Stomach (tissue), 4 donors: ENCODE data around the gene PPT2.
"Not testable (repeated sequence)": the region's sequence is repeated elsewhere in the genome, so short reads cannot be mapped to it uniquely, and the experiment has no call there.

ENCODE experiments used
- EP300 ChIP-seq: sonication (generic); formaldehyde crosslinking; IDR thresholded peaks from one replicate; pipeline ENCODE4 v1.6.1; 2017; ENCODE audit warnings: antibody characterized with exemption
- POLR2A ChIP-seq, 4 donors: fragments of 450-650 bp; IDR thresholded peaks; one replicate each; pipeline ENCODE4 v1.6.1; 2016; ENCODE audit warnings: antibody characterized with exemption in 4 of 4, control low read depth in 2 of 4, mild to moderate bottlenecking in 1 of 4, moderate library complexity in 1 of 4
- TF ChIP-seq, protein P1 (sequence below), 7 experiments: fragments of 450-650 bp in 4 of 7; fragments of 200-600 bp in 3 of 7; sonication (generic) in 3 of 7; IDR thresholded peaks; one replicate each; pipeline ENCODE4 v1.5.1; 2016 to 2019; ENCODE audit warnings: antibody characterized with exemption in 7 of 7, control low read depth in 2 of 7, mild to moderate bottlenecking in 1 of 7

DNA sequence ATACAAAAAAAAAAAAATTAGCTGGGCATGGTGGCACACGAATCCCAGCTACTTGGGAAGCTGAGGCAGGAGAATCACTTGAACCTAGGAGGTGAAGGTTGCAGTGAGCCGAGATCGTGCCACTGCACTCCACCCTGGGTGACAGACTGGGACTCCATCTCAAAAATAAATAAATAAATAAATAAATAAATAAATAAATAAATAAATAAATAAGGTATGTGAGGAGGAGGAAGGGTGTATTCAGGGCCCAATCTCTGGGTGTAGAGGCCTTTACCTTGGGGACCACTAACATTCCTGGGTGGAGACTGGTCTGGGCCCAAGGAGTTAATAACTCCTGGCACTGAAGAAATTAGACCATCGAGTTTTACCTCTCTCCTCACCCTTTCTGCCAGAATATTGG lies 57.5 kb downstream of the PPT2 start:
- TF ChIP-seq, protein P1, sequence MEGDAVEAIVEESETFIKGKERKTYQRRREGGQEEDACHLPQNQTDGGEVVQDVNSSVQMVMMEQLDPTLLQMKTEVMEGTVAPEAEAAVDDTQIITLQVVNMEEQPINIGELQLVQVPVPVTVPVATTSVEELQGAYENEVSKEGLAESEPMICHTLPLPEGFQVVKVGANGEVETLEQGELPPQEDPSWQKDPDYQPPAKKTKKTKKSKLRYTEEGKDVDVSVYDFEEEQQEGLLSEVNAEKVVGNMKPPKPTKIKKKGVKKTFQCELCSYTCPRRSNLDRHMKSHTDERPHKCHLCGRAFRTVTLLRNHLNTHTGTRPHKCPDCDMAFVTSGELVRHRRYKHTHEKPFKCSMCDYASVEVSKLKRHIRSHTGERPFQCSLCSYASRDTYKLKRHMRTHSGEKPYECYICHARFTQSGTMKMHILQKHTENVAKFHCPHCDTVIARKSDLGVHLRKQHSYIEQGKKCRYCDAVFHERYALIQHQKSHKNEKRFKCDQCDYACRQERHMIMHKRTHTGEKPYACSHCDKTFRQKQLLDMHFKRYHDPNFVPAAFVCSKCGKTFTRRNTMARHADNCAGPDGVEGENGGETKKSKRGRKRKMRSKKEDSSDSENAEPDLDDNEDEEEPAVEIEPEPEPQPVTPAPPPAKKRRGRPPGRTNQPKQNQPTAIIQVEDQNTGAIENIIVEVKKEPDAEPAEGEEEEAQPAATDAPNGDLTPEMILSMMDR (IDR thresholded peaks at IDR 0.05), result not testable (repeated sequence)
- not testable (repeated sequence) for TF ChIP-seq POLR2A (IDR thresholded peaks at IDR 0.05); EP300
